Measurements from ENCODE around the gene IGFN1.

- TF ChIP-seq TAF1 (IDR thresholded peaks at IDR 0.05; ENCODE audit: low read depth) (no peak), CTCF (IDR thresholded peaks at IDR 0.05; ENCODE audit: poor library complexity, severe bottlenecking) (no peak), EP300 (conservative IDR thresholded peaks at IDR 0.05; ENCODE audit: poor library complexity, severe bottlenecking) (no peak), RAD21 (conservative IDR thresholded peaks at IDR 0.05) (no peak), POLR2AphosphoS5 (IDR thresholded peaks at IDR 0.05) (no peak), EZH2 (IDR thresholded peaks at IDR 0.05; ENCODE audit: borderline replicate concordance, insufficient read depth, low read length, poor library complexity, severe bottlenecking) (no peak), REST (IDR thresholded peaks at IDR 0.05; ENCODE audit: borderline replicate concordance) (no peak), MXI1 (conservative IDR thresholded peaks at IDR 0.05; ENCODE audit: poor library complexity, severe bottlenecking) (no peak), SMC3 (conservative IDR thresholded peaks at IDR 0.05; ENCODE audit: poor library complexity) (no peak)
Measured at GRCh38 chr1:201253411-201253810, 62.8 kb downstream of the IGFN1 start.
